ENCODE results near the gene AATK. TPM values are rescaled to one million over a fixed set of nuclear protein-coding genes. Genes with fewer than 3 reads are reported as not detected.

The AATK gene
- total and polyA plus RNA-seq, 2 of the 13 experiments (the other 11 are each of a cell fraction or from before 2014, with no cell fraction given), result 2.9 to 8.4 TPM

GRCh38 chr17:81097134-81097942, 68.7 kb downstream of the AATK start (continued):
- TF ChIP-seq ESRRA (CRISPR knock-in tag; IDR thresholded peaks at IDR 0.05; ENCODE audit: low read depth), result 0 out of 2 replicates have a peak, but pooled peaks have one; percentile 10
- peak; percentile 62; the same call in 1 of the 2 replicates for TF ChIP-seq YEATS4 (CRISPR knock-in tag; IDR thresholded peaks at IDR 0.05; ENCODE audit: borderline replicate concordance)
- TF ChIP-seq, protein P1, sequence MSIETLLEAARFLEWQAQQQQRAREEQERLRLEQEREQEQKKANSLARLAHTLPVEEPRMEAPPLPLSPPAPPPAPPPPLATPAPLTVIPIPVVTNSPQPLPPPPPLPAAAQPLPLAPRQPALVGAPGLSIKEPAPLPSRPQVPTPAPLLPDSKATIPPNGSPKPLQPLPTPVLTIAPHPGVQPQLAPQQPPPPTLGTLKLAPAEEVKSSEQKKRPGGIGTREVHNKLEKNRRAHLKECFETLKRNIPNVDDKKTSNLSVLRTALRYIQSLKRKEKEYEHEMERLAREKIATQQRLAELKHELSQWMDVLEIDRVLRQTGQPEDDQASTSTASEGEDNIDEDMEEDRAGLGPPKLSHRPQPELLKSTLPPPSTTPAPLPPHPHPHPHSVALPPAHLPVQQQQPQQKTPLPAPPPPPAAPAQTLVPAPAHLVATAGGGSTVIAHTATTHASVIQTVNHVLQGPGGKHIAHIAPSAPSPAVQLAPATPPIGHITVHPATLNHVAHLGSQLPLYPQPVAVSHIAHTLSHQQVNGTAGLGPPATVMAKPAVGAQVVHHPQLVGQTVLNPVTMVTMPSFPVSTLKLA (IDR thresholded peaks at IDR 0.05), result no peak
- TF ChIP-seq FOSL1 (CRISPR knock-in tag; IDR thresholded peaks at IDR 0.05; ENCODE audit: borderline replicate concordance), result peak; percentile 75
- no peak for TF ChIP-seq ZBTB44 (CRISPR knock-in tag; IDR thresholded peaks at IDR 0.05)
- TF ChIP-seq MAFK (conservative IDR thresholded peaks at IDR 0.05 in 1 of 2, IDR thresholded peaks at IDR 0.05 in 1 of 2; ENCODE audit: low read length in 2 of 2), result peak in 1 of 2 experiments; percentile 24; a peak in 1 of 4 replicates
- no peak for TF ChIP-seq NR3C1 (CRISPR knock-in tag; IDR thresholded peaks at IDR 0.05)
- TF ChIP-seq CAMTA2 (CRISPR knock-in tag; IDR thresholded peaks at IDR 0.05; ENCODE audit: borderline replicate concordance), result no peak
- TF ChIP-seq, protein P2, sequence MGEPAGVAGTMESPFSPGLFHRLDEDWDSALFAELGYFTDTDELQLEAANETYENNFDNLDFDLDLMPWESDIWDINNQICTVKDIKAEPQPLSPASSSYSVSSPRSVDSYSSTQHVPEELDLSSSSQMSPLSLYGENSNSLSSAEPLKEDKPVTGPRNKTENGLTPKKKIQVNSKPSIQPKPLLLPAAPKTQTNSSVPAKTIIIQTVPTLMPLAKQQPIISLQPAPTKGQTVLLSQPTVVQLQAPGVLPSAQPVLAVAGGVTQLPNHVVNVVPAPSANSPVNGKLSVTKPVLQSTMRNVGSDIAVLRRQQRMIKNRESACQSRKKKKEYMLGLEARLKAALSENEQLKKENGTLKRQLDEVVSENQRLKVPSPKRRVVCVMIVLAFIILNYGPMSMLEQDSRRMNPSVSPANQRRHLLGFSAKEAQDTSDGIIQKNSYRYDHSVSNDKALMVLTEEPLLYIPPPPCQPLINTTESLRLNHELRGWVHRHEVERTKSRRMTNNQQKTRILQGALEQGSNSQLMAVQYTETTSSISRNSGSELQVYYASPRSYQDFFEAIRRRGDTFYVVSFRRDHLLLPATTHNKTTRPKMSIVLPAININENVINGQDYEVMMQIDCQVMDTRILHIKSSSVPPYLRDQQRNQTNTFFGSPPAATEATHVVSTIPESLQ (CRISPR knock-in tag; conservative IDR thresholded peaks at IDR 0.05), result no peak
- 0 out of 2 replicates have a peak, but pooled peaks have one; percentile 26 for TF ChIP-seq ELF3 (CRISPR knock-in tag; IDR thresholded peaks at IDR 0.05)
- no peak; the same call in 1 of the 2 replicates for TF ChIP-seq MEIS1 (CRISPR knock-in tag; IDR thresholded peaks at IDR 0.05; ENCODE audit: borderline replicate concordance)
- no peak for TF ChIP-seq CREB1 (IDR thresholded peaks at IDR 0.05)
- no peak for TF ChIP-seq CREB1 (CRISPR knock-in tag; IDR thresholded peaks at IDR 0.05)
- TF ChIP-seq NBN (conservative IDR thresholded peaks at IDR 0.05), result no peak
- no peak for TF ChIP-seq NR2F2 (IDR thresholded peaks at IDR 0.05; ENCODE audit: borderline replicate concordance, low read depth)
- TF ChIP-seq IRX3 (CRISPR knock-in tag; IDR thresholded peaks at IDR 0.05; ENCODE audit: borderline replicate concordance, low read depth), result no peak
- 0 out of 2 replicates have a peak, but pooled peaks have one; percentile 26 for TF ChIP-seq WIZ (CRISPR knock-in tag; IDR thresholded peaks at IDR 0.05)
- TF ChIP-seq NR2C2 (CRISPR knock-in tag; IDR thresholded peaks at IDR 0.05; ENCODE audit: borderline replicate concordance), result 0 out of 2 replicates have a peak, but pooled peaks have one; percentile 15
- peak; percentile 13; the same call in 1 of the 2 replicates for TF ChIP-seq ZNF280B (CRISPR knock-in tag; IDR thresholded peaks at IDR 0.05; ENCODE audit: borderline replicate concordance)
- TF ChIP-seq ZBTB46 (CRISPR knock-in tag; IDR thresholded peaks at IDR 0.05; ENCODE audit: borderline replicate concordance), result 0 out of 2 replicates have a peak, but pooled peaks have one; percentile 45

Measured in HepG2 (cell line).